ENCODE results near the gene OSBP2. TPM values are rescaled to one million over a fixed set of nuclear protein-coding genes. Genes with fewer than 3 reads are reported as not detected.

OSBP2 gene
- polyA plus RNA-seq, 1 donor from 2014 or later: 0.93 TPM

- H3K4me3 Mint-ChIP-seq: no peak overlapping the region
- H3K4me1 Mint-ChIP-seq: no peaks in the 10 kb centered on the region
- H3K27me3 Mint-ChIP-seq: no peaks in the 10 kb centered on the region
- no peak overlapping the region for H3K27ac Mint-ChIP-seq
- H3K36me3 Mint-ChIP-seq: peaks cover 9% of the 10 kb centered on the region
- H3K9me3 Mint-ChIP-seq: peaks cover 0 to 2% (median 0%) of the 10 kb centered on the region in 3 donors
Measured at GRCh38 chr22:30813936-30814335, 119.3 kb downstream of the OSBP2 start.

- Mint-ChIP-seq H3K4me1 (peaks cover 0 to 3% (median 0%) of the 10 kb centered on the region in 3 donors), H3K36me3 (peaks cover 4% of the 10 kb centered on the region), H3K27ac (no peak overlapping the region), H3K9me3 (peaks cover 0 to 2% (median 0%) of the 10 kb centered on the region in 3 donors), H3K4me3 (no peak overlapping the region), H3K27me3 (peaks cover 4% of the 10 kb centered on the region)
Measured at GRCh38 chr22:30816413-30816812, 121.7 kb downstream of the OSBP2 start.

- peaks cover 22% of the 10 kb centered on the region for H3K27me3 Mint-ChIP-seq
- H3K4me1 Mint-ChIP-seq: peaks cover 2 to 6% (median 3%) of the 10 kb centered on the region in 3 donors
- H3K27ac Mint-ChIP-seq: no peak overlapping the region
- H3K36me3 Mint-ChIP-seq: no peaks in the 10 kb centered on the region
- peaks cover 0 to 3% (median 0%) of the 10 kb centered on the region in 3 donors for H3K9me3 Mint-ChIP-seq
- peak overlapping the region in 1 of 4 donors; percentile 53 for H3K4me3 Mint-ChIP-seq
Measured at GRCh38 chr22:30821381-30821780, 126.7 kb downstream of the OSBP2 start.

GRCh38 chr22:30821863-30822215 lies 127.2 kb downstream of the OSBP2 start:
- Mint-ChIP-seq H3K36me3 (no peaks in the 10 kb centered on the region), H3K4me1 (peaks cover 2 to 6% (median 3%) of the 10 kb centered on the region in 3 donors), H3K27me3 (peaks cover 22% of the 10 kb centered on the region), H3K27ac (no peak overlapping the region), H3K9me3 (peaks cover 0 to 3% (median 0%) of the 10 kb centered on the region in 3 donors), H3K4me3 (no peak overlapping the region)

- no peak overlapping the region for H3K4me3 Mint-ChIP-seq
Measured at GRCh38 chr22:30822216-30823014, 127.7 kb downstream of the OSBP2 start.

GRCh38 chr22:30823015-30823370 lies 128.3 kb downstream of the OSBP2 start:
- H3K27me3 Mint-ChIP-seq: peaks cover 24% of the 10 kb centered on the region

More at GRCh38 chr22:30822216-30823014, 127.7 kb downstream of the OSBP2 start:
- Mint-ChIP-seq H3K36me3 (no peaks in the 10 kb centered on the region), H3K27me3 (peaks cover 22% of the 10 kb centered on the region), H3K9me3 (peaks cover 0 to 3% (median 0%) of the 10 kb centered on the region in 3 donors), H3K27ac (no peak overlapping the region), H3K4me1 (peaks cover 2 to 6% (median 3%) of the 10 kb centered on the region in 3 donors)

GRCh38 chr22:30824096-30824495 lies 129.4 kb downstream of the OSBP2 start:
- peaks cover 2 to 6% (median 3%) of the 10 kb centered on the region in 3 donors for H3K4me1 Mint-ChIP-seq
- no peaks in the 10 kb centered on the region for H3K36me3 Mint-ChIP-seq
- H3K27ac Mint-ChIP-seq: no peak overlapping the region
- no peak overlapping the region for H3K4me3 Mint-ChIP-seq
- peaks cover 27% of the 10 kb centered on the region for H3K27me3 Mint-ChIP-seq
- H3K9me3 Mint-ChIP-seq: peaks cover 0 to 1% (median 0%) of the 10 kb centered on the region in 3 donors

More at GRCh38 chr22:30823015-30823370, 128.3 kb downstream of the OSBP2 start:
- Mint-ChIP-seq H3K9me3 (peaks cover 0 to 3% (median 0%) of the 10 kb centered on the region in 3 donors), H3K27ac (peak overlapping the region in 1 of 3 donors; percentile 55), H3K36me3 (no peaks in the 10 kb centered on the region), H3K4me1 (peaks cover 2 to 6% (median 3%) of the 10 kb centered on the region in 3 donors), H3K4me3 (no peak overlapping the region)

GRCh38 chr22:30824711-30825110 lies 130.0 kb downstream of the OSBP2 start:
- H3K9me3 Mint-ChIP-seq: peaks cover 0 to 1% (median 0%) of the 10 kb centered on the region in 3 donors
- no peak overlapping the region for H3K4me3 Mint-ChIP-seq
- no peaks in the 10 kb centered on the region for H3K36me3 Mint-ChIP-seq
- H3K27ac Mint-ChIP-seq: no peak overlapping the region
- peaks cover 27% of the 10 kb centered on the region for H3K27me3 Mint-ChIP-seq
- H3K4me1 Mint-ChIP-seq: peaks cover 2 to 6% (median 3%) of the 10 kb centered on the region in 3 donors

- peaks cover 26% of the 10 kb centered on the region for H3K27me3 Mint-ChIP-seq
- H3K4me1 Mint-ChIP-seq: peaks cover 2 to 6% (median 4%) of the 10 kb centered on the region in 3 donors
- H3K36me3 Mint-ChIP-seq: no peaks in the 10 kb centered on the region
- peaks cover 0 to 1% (median 0%) of the 10 kb centered on the region in 3 donors for H3K9me3 Mint-ChIP-seq
- H3K27ac Mint-ChIP-seq: no peak overlapping the region
- H3K4me3 Mint-ChIP-seq: no peak overlapping the region
Measured at GRCh38 chr22:30825711-30826505, 131.2 kb downstream of the OSBP2 start.

GRCh38 chr22:30826670-30827355 lies 132.1 kb downstream of the OSBP2 start:
- Mint-ChIP-seq H3K27ac (no peak overlapping the region), H3K4me3 (peak overlapping the region in 1 of 4 donors; percentile 58), H3K27me3 (peaks cover 24% of the 10 kb centered on the region), H3K9me3 (peaks cover 0 to 1% (median 0%) of the 10 kb centered on the region in 3 donors), H3K36me3 (no peaks in the 10 kb centered on the region), H3K4me1 (peaks cover 1 to 6% (median 2%) of the 10 kb centered on the region in 3 donors)

GRCh38 chr22:30827646-30828045 lies 133.0 kb downstream of the OSBP2 start:
- Mint-ChIP-seq H3K9me3 (peaks cover 0 to 1% (median 0%) of the 10 kb centered on the region in 3 donors), H3K27me3 (peaks cover 24% of the 10 kb centered on the region), H3K36me3 (no peaks in the 10 kb centered on the region), H3K4me3 (no peak overlapping the region), H3K27ac (no peak overlapping the region), H3K4me1 (peaks cover 1 to 6% (median 2%) of the 10 kb centered on the region in 3 donors)

GRCh38 chr22:30828187-30829155 lies 133.8 kb downstream of the OSBP2 start:
- H3K4me3 Mint-ChIP-seq: no peak overlapping the region
- peaks cover 0 to 1% (median 1%) of the 10 kb centered on the region in 3 donors for H3K4me1 Mint-ChIP-seq
- peaks cover 20% of the 10 kb centered on the region for H3K27me3 Mint-ChIP-seq
- peak overlapping the region in 1 of 3 donors; percentile 7 for H3K27ac Mint-ChIP-seq
- no peaks in the 10 kb centered on the region for H3K36me3 Mint-ChIP-seq
- peaks cover 0 to under 1% (median 0%) of the 10 kb centered on the region in 3 donors for H3K9me3 Mint-ChIP-seq

- peak overlapping the region in 1 of 4 donors; percentile 44 for H3K4me3 Mint-ChIP-seq
- peaks cover 9% of the 10 kb centered on the region for H3K27me3 Mint-ChIP-seq
- no peaks in the 10 kb centered on the region for H3K36me3 Mint-ChIP-seq
- no peak overlapping the region for H3K27ac Mint-ChIP-seq
- H3K4me1 Mint-ChIP-seq: peaks cover 0 to 1% (median 0%) of the 10 kb centered on the region in 3 donors
- no peaks in the 10 kb centered on the region for H3K9me3 Mint-ChIP-seq
Measured at GRCh38 chr22:30829901-30830550, 135.4 kb downstream of the OSBP2 start.
